SJCRH30 (cell line): ENCODE measurements around the gene SH3GLB2. TPM values are rescaled to one million over a fixed set of nuclear protein-coding genes. Genes with fewer than 3 reads are reported as not detected.

Experiments used
- total RNA-seq: library from RNA; depleted of rRNA; stranded (reverse); fragments of >200 nt; shearing (Covaris generic); gene quantifications from 2 replicates; pipeline ENCODE4 v1.2.3, GENCODE V29; 2014; rRNA removed

SH3GLB2 gene
- total RNA-seq, 1 experiment from 2014 or later: 26.7 TPM

Other genes starting within 250 kb of the SH3GLB2 start
- gene TBC1D13, start 241.1 kb downstream of the SH3GLB2 start, total RNA-seq: 21.0 and 21.3 TPM in 2 replicates
- gene ENDOG, start 209.8 kb downstream of the SH3GLB2 start, total RNA-seq: 14.8 and 21.2 TPM in 2 replicates
- 38.3 and 38.5 TPM in 2 replicates for gene SPOUT1, start 198.5 kb downstream of the SH3GLB2 start, total RNA-seq
- gene KYAT1, start 146.4 kb downstream of the SH3GLB2 start, total RNA-seq: 8.4 and 9.4 TPM in 2 replicates
- gene LRRC8A, start 146.2 kb downstream of the SH3GLB2 start, total RNA-seq: 50.8 and 54.2 TPM in 2 replicates
- gene PHYHD1, start 107.3 kb downstream of the SH3GLB2 start, total RNA-seq: 20.7 and 23.2 TPM in 2 replicates
- 21.9 and 24.9 TPM in 2 replicates for gene DOLK, start 80.7 kb downstream of the SH3GLB2 start, total RNA-seq
- 132 and 136 TPM in 2 replicates for gene NUP188, start 80.6 kb downstream of the SH3GLB2 start, total RNA-seq
- gene MIGA2, start 8.3 kb upstream of the SH3GLB2 start, total RNA-seq: 28.9 and 32.5 TPM in 2 replicates
- gene DOLPP1, start 52.8 kb upstream of the SH3GLB2 start, total RNA-seq: 39.0 and 42.7 TPM in 2 replicates
- 13.9 and 15.2 TPM in 2 replicates for gene CRAT, start 82.5 kb upstream of the SH3GLB2 start, total RNA-seq
- 79.7 and 81.8 TPM in 2 replicates for gene PTPA, start 83.1 kb upstream of the SH3GLB2 start, total RNA-seq
- gene IER5L, start 149.9 kb upstream of the SH3GLB2 start, total RNA-seq: 2.8 and 3.1 TPM in 2 replicates